ENCODE measurements around the gene CACNG1.

Gene CACNG1

GRCh38 chr17:67022451-67022810 is 21.9 kb upstream of the CACNG1 start:
- TF ChIP-seq CTCF (IDR thresholded peaks at IDR 0.05; ENCODE audit: low read depth, low read length), result no peak
- H3K4me3 ChIP-seq (ENCODE audit: low read depth, low read length), result no peak overlapping the region
- in situ Hi-C loops (cut with HindIII; ENCODE audit: low sequenced_read_pairs), result no loop called here
- DNase-seq (ENCODE audit: low read depth, low spot score), result no peak

GRCh38 chr17:67024736-67025135 is 19.6 kb upstream of the CACNG1 start:
- H3K4me3 ChIP-seq (ENCODE audit: low read depth, low read length), result no peak overlapping the region
- in situ Hi-C loops (cut with HindIII; ENCODE audit: low sequenced_read_pairs), result no loop called here
- DNase-seq (ENCODE audit: low read depth, low spot score), result no peak
- TF ChIP-seq CTCF (IDR thresholded peaks at IDR 0.05; ENCODE audit: low read depth, low read length), result no peak

GRCh38 chr17:67025216-67025792 is 19.1 kb upstream of the CACNG1 start:
- DNase-seq (ENCODE audit: low read depth, low spot score), result no peak
- no peak overlapping the region for H3K4me3 ChIP-seq (ENCODE audit: low read depth, low read length)
- in situ Hi-C loops (cut with HindIII; ENCODE audit: low sequenced_read_pairs), result no loop called here
- no peak for TF ChIP-seq CTCF (IDR thresholded peaks at IDR 0.05; ENCODE audit: low read depth, low read length)

DNA sequence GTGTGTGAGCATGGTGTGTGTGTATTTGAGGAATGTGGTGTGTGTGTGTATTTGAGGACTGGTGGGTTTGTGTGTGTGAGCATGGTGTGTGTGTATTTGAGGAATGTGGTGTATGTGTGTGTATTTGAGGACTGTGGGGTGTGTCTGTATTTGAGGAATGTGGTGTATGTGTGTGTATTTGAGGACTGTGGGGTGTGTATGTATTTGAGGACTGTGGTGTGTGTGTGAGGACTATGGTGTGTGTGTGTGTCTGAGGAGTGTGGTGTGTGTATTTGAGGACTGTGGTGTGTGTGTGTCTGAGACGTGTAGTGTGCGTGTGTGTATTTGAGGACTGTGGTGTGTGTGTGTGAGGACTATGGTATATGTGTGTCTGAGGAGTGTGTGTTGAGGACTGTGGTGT is 18.0 kb upstream of the CACNG1 start:
- TF ChIP-seq CTCF (IDR thresholded peaks at IDR 0.05; ENCODE audit: low read depth, low read length), result no peak
- DNase-seq (ENCODE audit: low read depth, low spot score), result no peak
- in situ Hi-C loops (cut with HindIII; ENCODE audit: low sequenced_read_pairs), result no loop called here
- no peak overlapping the region for H3K4me3 ChIP-seq (ENCODE audit: low read depth, low read length)

DNA sequence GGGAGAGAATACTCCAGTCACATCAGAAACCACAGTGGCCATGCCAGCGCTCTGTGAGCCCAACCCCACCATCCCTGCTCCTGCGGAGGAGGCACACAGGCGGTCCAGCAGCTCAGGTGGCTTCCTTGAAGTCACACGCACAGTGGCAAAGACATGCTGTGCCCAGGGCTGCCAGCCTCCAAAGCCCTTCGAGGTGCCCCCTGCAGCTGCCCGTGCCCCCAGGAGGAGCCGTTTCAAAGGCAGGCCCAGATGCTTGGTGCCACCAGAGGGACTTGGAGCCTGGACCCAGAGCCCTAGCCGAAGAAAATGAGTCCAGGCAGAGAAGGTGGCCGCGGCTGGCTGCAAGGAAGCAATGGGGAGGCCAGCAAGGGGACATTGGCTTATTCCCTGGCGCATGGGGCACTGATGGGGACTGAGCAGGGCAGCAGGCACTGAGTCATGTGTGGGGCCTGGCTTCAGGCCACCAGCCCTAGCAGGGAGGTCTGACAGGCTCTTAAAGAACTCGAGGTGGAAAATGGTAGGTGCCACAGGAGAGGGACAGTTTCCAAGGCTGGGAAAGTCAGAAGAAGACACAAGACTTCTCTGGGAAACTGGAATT is 17.2 kb upstream of the CACNG1 start:
- no peak for TF ChIP-seq CTCF (IDR thresholded peaks at IDR 0.05; ENCODE audit: low read depth, low read length)
- no peak for DNase-seq (ENCODE audit: low read depth, low spot score)
- in situ Hi-C loops (cut with HindIII; ENCODE audit: low sequenced_read_pairs), result no loop called here
- H3K4me3 ChIP-seq (ENCODE audit: low read depth, low read length), result no peak overlapping the region

DNA sequence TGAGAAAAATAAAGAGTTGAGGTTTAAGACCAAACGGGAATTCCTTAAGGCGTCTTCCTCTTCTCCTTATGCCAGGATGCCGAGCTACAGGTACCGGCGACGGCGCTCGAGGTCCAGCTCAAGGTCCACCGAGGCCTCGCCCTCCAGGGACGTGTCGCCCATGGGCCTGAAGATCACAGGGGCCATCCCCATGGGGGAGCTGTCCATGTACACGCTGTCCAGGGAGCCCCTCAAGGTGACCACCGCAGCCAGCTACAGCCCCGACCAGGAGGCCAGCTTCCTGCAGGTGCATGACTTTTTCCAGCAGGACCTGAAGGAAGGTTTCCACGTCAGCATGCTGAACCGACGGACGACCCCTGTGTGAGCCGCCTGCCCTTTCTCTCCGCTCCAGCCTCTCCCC is 13.7 kb upstream of the CACNG1 start:
- no peak for TF ChIP-seq CTCF (IDR thresholded peaks at IDR 0.05; ENCODE audit: low read depth, low read length)
- in situ Hi-C loops (cut with HindIII; ENCODE audit: low sequenced_read_pairs), result no loop called here
- DNase-seq (ENCODE audit: low read depth, low spot score), result no peak
- no peak overlapping the region for H3K4me3 ChIP-seq (ENCODE audit: low read depth, low read length)

All from astrocyte of the spinal cord (primary cell).